Measurements from ENCODE around the gene MED22. TPM values are rescaled to one million over a fixed set of nuclear protein-coding genes. Genes with fewer than 3 reads are reported as not detected.
A peak's percentile ranks its signal among the peaks of the same experiment; 100 is the strongest.

The MED22 gene
- total and polyA plus RNA-seq, 2 experiments from 2014 or later: 20.9 to 85.7 TPM

GRCh38 chr9:133347515-133347984 is 381 bp downstream of the MED22 start:
- H3K27me3 ChIP-seq (ENCODE audit: insufficient read depth): no peaks in the 10 kb centered on the region
- DNase-seq (ENCODE audit: low spot score) (peak; percentile 62), ATAC-seq (peak; percentile 54)
- H4K20me1 ChIP-seq (replicated peaks; ENCODE audit: insufficient read depth): peaks cover 50% of the 10 kb centered on the region
- Mint-ChIP-seq H3K27ac (peak overlapping the region; percentile 100), H3K4me3 (peak overlapping the region; percentile 94), H3K9me3 (no peaks in the 10 kb centered on the region; the same call in 1 of the 3 replicates), H3K4me1 (peaks cover 23% of the 10 kb centered on the region), H3K27me3 (ENCODE audit: insufficient read depth, low read depth, poor library complexity) (peaks cover 25% of the 10 kb centered on the region), H3K36me3 (ENCODE audit: low read depth) (peaks cover 89% of the 10 kb centered on the region)
- no peaks in the 10 kb centered on the region for H3K9me2 ChIP-seq (ENCODE audit: insufficient read depth)
- no peak overlapping the region for H2AFZ ChIP-seq
- peak overlapping the region; percentile 98 for H3K4me3 ChIP-seq
- TF ChIP-seq EZH2phosphoT487 (IDR thresholded peaks at IDR 0.05; ENCODE audit: unreplicated experiment): no peak
- TF ChIP-seq POLR2AphosphoS5 (IDR thresholded peaks at IDR 0.05; ENCODE audit: low read depth): no peak
- no peak for TF ChIP-seq ZNF462 (CRISPR knock-in tag; IDR thresholded peaks at IDR 0.05)
- TF ChIP-seq ETS1 (IDR thresholded peaks at IDR 0.05): no peak
- TF ChIP-seq JUNB (IDR thresholded peaks at IDR 0.05; ENCODE audit: unreplicated experiment): no peak
- no peak for TF ChIP-seq ZNF331 (CRISPR knock-in tag; IDR thresholded peaks at IDR 0.05; ENCODE audit: low read depth)
- TF ChIP-seq NANOG (IDR thresholded peaks at IDR 0.05; ENCODE audit: borderline replicate concordance): no peak
- no peak for TF ChIP-seq CTCF (conservative IDR thresholded peaks at IDR 0.05; ENCODE audit: low read depth in 2 of 2)
- TF ChIP-seq CREB1 (CRISPR knock-in tag; IDR thresholded peaks at IDR 0.05; ENCODE audit: low read depth): no peak
- peaks cover 53% of the 10 kb centered on the region for H3F3A ChIP-seq (replicated peaks; ENCODE audit: low read depth)
- no peak overlapping the region for H3K27ac ChIP-seq (ENCODE audit: low read depth)
- peaks cover 20% of the 10 kb centered on the region for H3K4me1 ChIP-seq (ENCODE audit: insufficient read depth)
- H3K4me2 ChIP-seq: peak overlapping the region; percentile 97
- H3K36me3 ChIP-seq (ENCODE audit: insufficient read depth): peaks cover 46% of the 10 kb centered on the region
- H3K79me2 ChIP-seq (replicated peaks; ENCODE audit: insufficient read depth): peaks cover 43% of the 10 kb centered on the region
